ENCODE measurements around the gene LPO. TPM values are rescaled to one million over a fixed set of nuclear protein-coding genes. Genes with fewer than 3 reads are reported as not detected.

LPO gene
- total RNA-seq, 1 donor from 2014 or later = not detected

- DNase-seq (ENCODE audit: extremely low read depth, low read depth, low spot score) = no peak
Observed at GRCh38 chr17:58228679-58229078, 9.7 kb upstream of the LPO start.

GRCh38 chr17:58229384-58229783 is 9.0 kb upstream of the LPO start:
- no peak for DNase-seq (ENCODE audit: extremely low read depth, low read depth, low spot score)

- no peak for DNase-seq (ENCODE audit: extremely low read depth, low read depth, low spot score)
Observed at GRCh38 chr17:58229881-58230280, 8.5 kb upstream of the LPO start.

GRCh38 chr17:58231641-58232040 is 6.7 kb upstream of the LPO start:
- no peak for DNase-seq (ENCODE audit: extremely low read depth, low read depth, low spot score)

GRCh38 chr17:58232707-58233156 is 5.7 kb upstream of the LPO start:
- DNase-seq (ENCODE audit: extremely low read depth, low read depth, low spot score) = no peak

- no peak for DNase-seq (ENCODE audit: extremely low read depth, low read depth, low spot score)
Observed at GRCh38 chr17:58233543-58233942, 4.8 kb upstream of the LPO start.

- DNase-seq (ENCODE audit: extremely low read depth, low read depth, low spot score) = no peak
Observed at GRCh38 chr17:58234512-58234911, 3.9 kb upstream of the LPO start.

GRCh38 chr17:58235821-58236220 is 2.6 kb upstream of the LPO start:
- no peak for DNase-seq (ENCODE audit: extremely low read depth, low read depth, low spot score)

GRCh38 chr17:58236394-58236793 is 2.0 kb upstream of the LPO start:
- no peak for DNase-seq (ENCODE audit: extremely low read depth, low read depth, low spot score)

GRCh38 chr17:58239987-58240386 is 1.6 kb downstream of the LPO start:
- no peak for DNase-seq (ENCODE audit: extremely low read depth, low read depth, low spot score)

- no peak for DNase-seq (ENCODE audit: extremely low read depth, low read depth, low spot score)
Observed at GRCh38 chr17:58242171-58242784, 3.9 kb downstream of the LPO start.

GRCh38 chr17:58244963-58245362 is 6.6 kb downstream of the LPO start:
- no peak for DNase-seq (ENCODE audit: extremely low read depth, low read depth, low spot score)

GRCh38 chr17:58245428-58246103 is 7.2 kb downstream of the LPO start:
- DNase-seq (ENCODE audit: extremely low read depth, low read depth, low spot score) = no peak

GRCh38 chr17:58246104-58246740 is 7.8 kb downstream of the LPO start:
- no peak for DNase-seq (ENCODE audit: extremely low read depth, low read depth, low spot score)

- DNase-seq (ENCODE audit: extremely low read depth, low read depth, low spot score) = no peak
Observed at GRCh38 chr17:58246781-58247180, 8.4 kb downstream of the LPO start.

- DNase-seq (ENCODE audit: extremely low read depth, low read depth, low spot score) = no peak
Observed at GRCh38 chr17:58247511-58248363, 9.4 kb downstream of the LPO start.

- DNase-seq (ENCODE audit: extremely low read depth, low read depth, low spot score) = no peak
Observed at GRCh38 chr17:58248955-58249269, 10.5 kb downstream of the LPO start.

GRCh38 chr17:58249270-58250133 is 11.1 kb downstream of the LPO start:
- no peak for DNase-seq (ENCODE audit: extremely low read depth, low read depth, low spot score)

GRCh38 chr17:58250344-58251011 is 12.1 kb downstream of the LPO start:
- DNase-seq (ENCODE audit: extremely low read depth, low read depth, low spot score) = no peak

- no peak for DNase-seq (ENCODE audit: extremely low read depth, low read depth, low spot score)
Observed at GRCh38 chr17:58252141-58252540, 13.8 kb downstream of the LPO start.

All from glomerular endothelial cell (primary cell).